HepG2 (cell line): ENCODE data around the gene WFDC5. TPM values are rescaled to one million over a fixed set of nuclear protein-coding genes. Genes with fewer than 3 reads are reported as not detected.

ENCODE experiments used
- ARID4A ChIP-seq: sonication (generic); formaldehyde crosslinking; IDR thresholded peaks from 2 replicates; pipeline ENCODE4 v1.5.0; 2020; ENCODE audit warnings: mild to moderate bottlenecking, missing genetic modification reagents, borderline replicate concordance
- CAMTA2 ChIP-seq: sonication (generic); formaldehyde crosslinking; IDR thresholded peaks from 2 replicates; pipeline ENCODE4 v1.4.0; 2020; ENCODE audit warnings: mild to moderate bottlenecking, missing genetic modification reagents, borderline replicate concordance
- CC2D1A ChIP-seq: sonication (generic); formaldehyde crosslinking; IDR thresholded peaks from 2 replicates; pipeline ENCODE4 v1.8.1; 2023; ENCODE audit warnings: mild to moderate bottlenecking, missing genetic modification reagents
- CERS6 ChIP-seq: sonication (generic); formaldehyde crosslinking; IDR thresholded peaks from 2 replicates; pipeline ENCODE4 v1.5.0; 2020; ENCODE audit warnings: missing genetic modification reagents
- DR1 ChIP-seq: sonication (generic); formaldehyde crosslinking; IDR thresholded peaks from 2 replicates; pipeline ENCODE4 v1.8.0; 2021; ENCODE audit warnings: mild to moderate bottlenecking, missing genetic modification reagents, inconsistent platforms
- DZIP1 ChIP-seq: sonication (generic); formaldehyde crosslinking; IDR thresholded peaks from 2 replicates; pipeline ENCODE4 v1.5.0; 2020; ENCODE audit warnings: mild to moderate bottlenecking, missing genetic modification reagents
- EZH2 ChIP-seq: conservative IDR thresholded peaks from 2 replicates; pipeline ENCODE4 v1.6.1; 2012; ENCODE audit warnings: mild to moderate bottlenecking, low read depth, low read length, moderate library complexity
- JUN ChIP-seq: sonication (generic); formaldehyde crosslinking; IDR thresholded peaks from 2 replicates; pipeline ENCODE4 v1.4.0; 2020; ENCODE audit warnings: mild to moderate bottlenecking, missing genetic modification reagents
- KLF11 ChIP-seq: IDR thresholded peaks from 2 replicates; pipeline ENCODE4 v1.6.1; 2016; ENCODE audit warnings: missing compliant biosample characterization
- KLF6 ChIP-seq: IDR thresholded peaks from 2 replicates; pipeline ENCODE4 v1.8.0; 2016; ENCODE audit warnings: missing biosample characterization, missing genetic modification reagents
- MEF2D ChIP-seq: sonication (generic); formaldehyde crosslinking; IDR thresholded peaks from 2 replicates; pipeline ENCODE4 v1.5.1; 2020; ENCODE audit warnings: mild to moderate bottlenecking, missing genetic modification reagents
- MNT ChIP-seq: fragments of 450-650 bp; IDR thresholded peaks from 2 replicates; pipeline ENCODE4 v1.6.1; 2016
- MTF2 ChIP-seq: sonication (generic); formaldehyde crosslinking; IDR thresholded peaks from 2 replicates; pipeline ENCODE4 v1.5.0; 2020; ENCODE audit warnings: missing genetic modification reagents, borderline replicate concordance
- NFIB ChIP-seq: sonication (generic); formaldehyde crosslinking; IDR thresholded peaks from 2 replicates; pipeline ENCODE4 v1.9.0; 2021; ENCODE audit warnings: missing genetic modification reagents, mild to moderate bottlenecking, borderline replicate concordance
- SRF ChIP-seq: IDR thresholded peaks from 2 replicates; pipeline ENCODE4 v1.6.1; 2011; ENCODE audit warnings: mild to moderate bottlenecking, low read depth, low read length, moderate library complexity
- STAG1 ChIP-seq: sonication (generic); formaldehyde crosslinking; IDR thresholded peaks from 2 replicates; pipeline ENCODE4 v1.4.0; 2020; ENCODE audit warnings: missing genetic modification reagents
- TFAP4 ChIP-seq: sonication (generic); IDR thresholded peaks from 2 replicates; pipeline ENCODE4 v1.6.1; 2016; ENCODE audit warnings: low read depth, borderline replicate concordance
- ZFP41 ChIP-seq: sonication (generic); formaldehyde crosslinking; IDR thresholded peaks from 2 replicates; pipeline ENCODE4 v1.4.0; 2020; ENCODE audit warnings: mild to moderate bottlenecking, missing genetic modification reagents, borderline replicate concordance
- ZNF343 ChIP-seq: sonication (generic); formaldehyde crosslinking; IDR thresholded peaks from 2 replicates; pipeline ENCODE4 v1.4.0; 2020; ENCODE audit warnings: mild to moderate bottlenecking, missing genetic modification reagents
- ZNF383 ChIP-seq: sonication (generic); formaldehyde crosslinking; IDR thresholded peaks from 2 replicates; pipeline ENCODE4 v1.4.0; 2020; ENCODE audit warnings: missing genetic modification reagents, mild to moderate bottlenecking, borderline replicate concordance
- ZNF546 ChIP-seq: sonication (generic); formaldehyde crosslinking; conservative IDR thresholded peaks from 2 replicates; pipeline ENCODE4 v1.8.1; 2023; ENCODE audit warnings: mild to moderate bottlenecking, missing genetic modification reagents
- ZNF891 ChIP-seq: sonication (generic); formaldehyde crosslinking; IDR thresholded peaks from 2 replicates; pipeline ENCODE4 v1.5.0; 2020; ENCODE audit warnings: mild to moderate bottlenecking, missing genetic modification reagents
- polyA plus RNA-seq, 8 experiments: library from polyadenylated mRNA; depleted of rRNA in 3 of 8; stranded (reverse) in 7 of 8; unstranded in 1 of 8; fragments of >200 nt; fragmentation: Illumina TruSeq in 4 of 8; extraction: Trizol in 4 of 8; gene quantifications; 2 replicates each; pipeline versions ENCODE4 v1.2.1 to v1.2.3, GENCODE V29; 2011 to 2016; ENCODE audit warnings: low read depth in 4 of 8, missing spikeins in 1 of 8, mixed read lengths in 1 of 8; ENCODE audit not compliant: insufficient read depth in 1 of 8
- total RNA-seq, 5 experiments: library from RNA; depleted of rRNA; stranded (reverse); fragments of >200 nt; fragmentation: Illumina TruSeq; extraction: Trizol; gene quantifications; 2 replicates each; pipeline ENCODE4 v1.2.3, GENCODE V29; 2016; ENCODE audit warnings: low read depth in 1 of 5

Gene WFDC5
- total and polyA plus RNA-seq, 2 of the 13 experiments (the other 11 are each of a cell fraction or from before 2014, with no cell fraction given) = not detected

GRCh38 chr20:45095805-45096238, 19.2 kb downstream of the WFDC5 start (continued):
- TF ChIP-seq JUN (CRISPR knock-in tag) = no peak
- no peak for TF ChIP-seq ZNF383 (CRISPR knock-in tag)
- no peak for TF ChIP-seq ARID4A (CRISPR knock-in tag)
- no peak for TF ChIP-seq CC2D1A (CRISPR knock-in tag)
- TF ChIP-seq EZH2 = no peak
- TF ChIP-seq DR1 = no peak
- TF ChIP-seq DZIP1 (CRISPR knock-in tag) = no peak
- TF ChIP-seq TFAP4 = no peak
- TF ChIP-seq NFIB (CRISPR knock-in tag) = no peak
- TF ChIP-seq ZNF891 (CRISPR knock-in tag) = no peak
- no peak for TF ChIP-seq ZFP41 (CRISPR knock-in tag)
- TF ChIP-seq CAMTA2 (CRISPR knock-in tag) = no peak
- TF ChIP-seq CERS6 (CRISPR knock-in tag) = no peak
- TF ChIP-seq ZNF343 (CRISPR knock-in tag) = no peak
- TF ChIP-seq KLF11 (CRISPR knock-in tag) = no peak
- TF ChIP-seq MTF2 (CRISPR knock-in tag) = no peak
- peak; percentile 76 for TF ChIP-seq STAG1
- TF ChIP-seq ZNF546 (CRISPR knock-in tag) = no peak
- TF ChIP-seq SRF = no peak
- no peak for TF ChIP-seq MEF2D (CRISPR knock-in tag)
- TF ChIP-seq KLF6 (CRISPR knock-in tag) = no peak
- no peak for TF ChIP-seq MNT
